Smooth muscle cell (in vitro differentiated cells): Measurements from ENCODE around the gene FAM118A. TPM values are rescaled to one million over a fixed set of nuclear protein-coding genes. Genes with fewer than 3 reads are reported as not detected.

Experiments used
- DNase-seq: peaks from one replicate; lab custom pipeline; 2025; ENCODE audit not compliant: unreplicated experiment; lab: John Stamatoyannopoulos, UW
- H2AFZ ChIP-seq: fragments of 200-600 bp; sonication (generic); 2 replicates; pipeline ENCODE4 v1.6.0; 2016; ENCODE audit warnings: antibody characterized with exemption, low read depth, mild to moderate bottlenecking
- H3F3A ChIP-seq: fragments of 200-600 bp; sonication (generic); 2 replicates; pipeline ENCODE4 v1.6.0; 2017; ENCODE audit warnings: antibody characterized with exemption, low read depth
- H3K27ac ChIP-seq: fragments of 200-600 bp; sonication (generic); 2 replicates; pipeline ENCODE4 v1.5.1; 2016; ENCODE audit warnings: low read depth, mild to moderate bottlenecking
- H3K27me3 ChIP-seq: fragments of 200-600 bp; sonication (generic); 2 replicates; pipeline ENCODE4 v1.6.1; 2016; ENCODE audit warnings: low read depth, mild to moderate bottlenecking
- H3K36me3 ChIP-seq: fragments of 200-600 bp; sonication (generic); 2 replicates; pipeline ENCODE4 v1.5.1; 2016; ENCODE audit warnings: low read depth
- H3K4me1 ChIP-seq: fragments of 200-600 bp; sonication (generic); 2 replicates; pipeline ENCODE4 v1.5.1; 2016; ENCODE audit warnings: low read depth
- H3K4me2 ChIP-seq: fragments of 200-600 bp; sonication (generic); 2 replicates; pipeline ENCODE4 v1.6.0; 2016; ENCODE audit warnings: mild to moderate bottlenecking
- H3K4me3 ChIP-seq: fragments of 200-600 bp; sonication (generic); 2 replicates; pipeline ENCODE4 v1.5.1; 2016; ENCODE audit warnings: mild to moderate bottlenecking
- H3K79me2 ChIP-seq: fragments of 200-600 bp; sonication (generic); 2 replicates; pipeline ENCODE4 v1.6.0; 2016; ENCODE audit warnings: low read depth, mild to moderate bottlenecking
- H3K9ac ChIP-seq: fragments of 200-600 bp; sonication (generic); 2 replicates; pipeline ENCODE4 v1.6.0; 2016; ENCODE audit warnings: low read depth
- H3K9me3 ChIP-seq: fragments of 200-600 bp; sonication (generic); replicated peaks from 2 replicates; pipeline ENCODE4 v1.5.1; 2016; ENCODE audit warnings: low read depth
- H4K20me1 ChIP-seq: fragments of 200-600 bp; sonication (generic); 2 replicates; pipeline ENCODE4 v1.6.0; 2016; ENCODE audit warnings: low read depth
- CTCF ChIP-seq: fragments of 200-600 bp; sonication (generic); IDR thresholded peaks from 2 replicates; pipeline ENCODE4 v1.5.1; 2017; ENCODE audit warnings: borderline replicate concordance, mild to moderate bottlenecking, antibody characterized with exemption; ENCODE audit not compliant: insufficient read depth, poor library complexity, severe bottlenecking
- WGBS: methylation state at CpG from one replicate; pipeline ENCODE4 v1.1.7; 2016; ENCODE audit warnings: low lambda C conversion rate; 5-methylcytosine and 5-hydroxymethylcytosine counted together
- polyA plus RNA-seq: library from polyadenylated mRNA; unstranded; fragments of >200 nt; fragmentation: Nextera tagmentation; extraction: Ambion mirVana; gene quantifications from 2 replicates; pipeline ENCODE4 v1.2.1, GENCODE V29; 2016
- total RNA-seq: library from RNA; depleted of rRNA; stranded (reverse); fragments of >200 nt; gene quantifications from 2 replicates; pipeline ENCODE4 v1.2.3, GENCODE V29; 2014

Gene FAM118A
- total and polyA plus RNA-seq, 2 experiments from 2014 or later, result 36.6 to 60.3 TPM

- H2AFZ ChIP-seq, result no peak overlapping the region
- peak overlapping the region; percentile 78 for H3K4me2 ChIP-seq
- H3K9me3 ChIP-seq, result no peaks in the 10 kb centered on the region
- TF ChIP-seq CTCF, result no peak
- peaks cover 9% of the 10 kb centered on the region for H4K20me1 ChIP-seq
- H3K27ac ChIP-seq, result peak overlapping the region; percentile 96
- H3F3A ChIP-seq, result peaks cover 35% of the 10 kb centered on the region
- no peak for DNase-seq
- H3K4me1 ChIP-seq, result peaks cover 19% of the 10 kb centered on the region
- H3K27me3 ChIP-seq, result no peaks in the 10 kb centered on the region
- H3K4me3 ChIP-seq, result no peak overlapping the region
- H3K9ac ChIP-seq, result peak overlapping the region; percentile 81
- no peaks in the 10 kb centered on the region for H3K36me3 ChIP-seq
- 44% methylated on average over 5 of the region's 5 CpGs for WGBS
- peaks cover 72% of the 10 kb centered on the region for H3K79me2 ChIP-seq
Measured at GRCh38 chr22:45319324-45319685, 9.6 kb downstream of the FAM118A start.

GRCh38 chr22:45320357-45320976 lies 10.7 kb downstream of the FAM118A start:
- peak overlapping the region; percentile 81 for H3K9ac ChIP-seq
- no peaks in the 10 kb centered on the region for H3K9me3 ChIP-seq
- peaks cover 19% of the 10 kb centered on the region for H3K4me1 ChIP-seq
- H3K36me3 ChIP-seq, result no peaks in the 10 kb centered on the region
- H3K27me3 ChIP-seq, result no peaks in the 10 kb centered on the region
- H3K4me3 ChIP-seq, result no peak overlapping the region
- peaks cover 71% of the 10 kb centered on the region for H3K79me2 ChIP-seq
- no peak overlapping the region for H2AFZ ChIP-seq
- peaks cover 35% of the 10 kb centered on the region for H3F3A ChIP-seq
- peaks cover 9% of the 10 kb centered on the region for H4K20me1 ChIP-seq
- peak overlapping the region; percentile 78 for H3K4me2 ChIP-seq
- WGBS, result 80% methylated on average over 9 of the region's 9 CpGs
- no peak for TF ChIP-seq CTCF
- H3K27ac ChIP-seq, result peak overlapping the region; percentile 96
- DNase-seq, result no peak

- H3K27me3 ChIP-seq, result no peaks in the 10 kb centered on the region
- no peak overlapping the region for H3K4me3 ChIP-seq
- H2AFZ ChIP-seq, result no peak overlapping the region
- H3K79me2 ChIP-seq, result peaks cover 59% of the 10 kb centered on the region
- H3K27ac ChIP-seq, result no peak overlapping the region
- H3K9ac ChIP-seq, result no peak overlapping the region
- WGBS, result 89% methylated on average over 12 of the region's 12 CpGs
- no peak overlapping the region for H3K4me2 ChIP-seq
- DNase-seq, result no peak
- H4K20me1 ChIP-seq, result peaks cover 9% of the 10 kb centered on the region
- H3F3A ChIP-seq, result peaks cover 35% of the 10 kb centered on the region
- H3K4me1 ChIP-seq, result peaks cover 19% of the 10 kb centered on the region
- TF ChIP-seq CTCF, result no peak
- H3K9me3 ChIP-seq, result no peaks in the 10 kb centered on the region
- H3K36me3 ChIP-seq, result no peaks in the 10 kb centered on the region
Measured at GRCh38 chr22:45321827-45322226, 12.1 kb downstream of the FAM118A start.
